HG03135 (cell line): ENCODE measurements around the gene CCR7.

Experiments used
- ATAC-seq: cut with Tn5 transposase; IDR thresholded peaks from one replicate; pipeline ENCODE4 v1.9.1; 2021; ENCODE audit warnings: mild to moderate bottlenecking, moderate library complexity; ENCODE audit not compliant: unreplicated experiment

CCR7 gene

GRCh38 chr17:40520991-40521453 is 44.2 kb downstream of the CCR7 start:
- ATAC-seq = no peak

GRCh38 chr17:40519089-40519775 is 46.0 kb downstream of the CCR7 start:
- ATAC-seq = no peak

GRCh38 chr17:40518401-40519088 is 46.7 kb downstream of the CCR7 start:
- no peak for ATAC-seq

GRCh38 chr17:40517981-40518380 is 47.3 kb downstream of the CCR7 start:
- no peak for ATAC-seq

GRCh38 chr17:40517286-40517662 is 48.0 kb downstream of the CCR7 start:
- no peak for ATAC-seq

GRCh38 chr17:40516581-40517285 is 48.5 kb downstream of the CCR7 start:
- peak; percentile 75 for ATAC-seq

- ATAC-seq = no peak
Measured at GRCh38 chr17:40515491-40516041, 49.7 kb downstream of the CCR7 start.

GRCh38 chr17:40515011-40515410 is 50.3 kb downstream of the CCR7 start:
- ATAC-seq = no peak

GRCh38 chr17:40514013-40514875 is 51.0 kb downstream of the CCR7 start:
- ATAC-seq = no peak

GRCh38 chr17:40511667-40512220 is 53.5 kb downstream of the CCR7 start:
- ATAC-seq = no peak

- ATAC-seq = no peak
Measured at GRCh38 chr17:40511136-40511535, 54.1 kb downstream of the CCR7 start.

GRCh38 chr17:40510328-40510648 is 55.0 kb downstream of the CCR7 start:
- ATAC-seq = no peak

- ATAC-seq = no peak
Measured at GRCh38 chr17:40509626-40510327, 55.5 kb downstream of the CCR7 start.

- no peak for ATAC-seq
Measured at GRCh38 chr17:40506786-40507185, 58.5 kb downstream of the CCR7 start.
